OCI-LY7 (cell line): ENCODE data around the gene GGACT. TPM values are rescaled to one million over a fixed set of nuclear protein-coding genes. Genes with fewer than 3 reads are reported as not detected.

Experiments
- BruUV-seq: library from RNA; stranded (reverse); fragments of 400-500 nt; replicated peaks from 2 replicates; lab custom pipeline; 2021; lab: Mats Ljungman, UMichigan
- CTCF ChIA-PET: fragments of 300-600 bp; sonication (Branson Sonifier 250); formaldehyde crosslinking; loops from one replicate; lab custom pipeline; 2022; ENCODE audit warnings: antibody characterized with exemption; ENCODE audit not compliant: unreplicated experiment; lab: Charles Lee
- POLR2A ChIA-PET: fragments of 300-600 bp; sonication (Branson Sonifier 250); formaldehyde crosslinking; loops from one replicate; lab custom pipeline; 2022; ENCODE audit warnings: antibody characterized with exemption; lab: Charles Lee
- DNase-seq: peaks from one replicate; pipeline ENCODE4 v3.0.0-alpha.2; 2015; ENCODE audit warnings: low spot score
- H2AFZ ChIP-seq: fragments of 200-600 bp; sonication (generic), shearing (Covaris generic); 2 replicates; pipeline ENCODE4 v1.6.1; 2014; ENCODE audit warnings: mild to moderate bottlenecking, antibody characterized with exemption, low read length, moderate library complexity
- H3K27ac ChIP-seq: fragments of 200-600 bp; sonication (generic); 2 replicates; pipeline ENCODE4 v1.5.1; 2014; ENCODE audit warnings: mixed run types, low read depth, mild to moderate bottlenecking, moderate library complexity, low read length, inconsistent platforms; ENCODE audit not compliant: poor library complexity, severe bottlenecking
- H3K36me3 ChIP-seq: fragments of 200-600 bp; sonication (generic); 2 replicates; pipeline ENCODE4 v1.6.1; 2014; ENCODE audit warnings: mild to moderate bottlenecking, antibody characterized with exemption, low read length, moderate library complexity, mixed read lengths; ENCODE audit not compliant: insufficient read depth
- H3K4me1 ChIP-seq: fragments of 200-600 bp; sonication (generic); 2 replicates; pipeline ENCODE4 v1.5.1; 2014; ENCODE audit warnings: mild to moderate bottlenecking, low read length; ENCODE audit not compliant: insufficient read depth, poor library complexity, severe bottlenecking
- H3K4me2 ChIP-seq: fragments of 200-600 bp; sonication (generic); 2 replicates; pipeline ENCODE4 v1.6.1; 2014; ENCODE audit warnings: mild to moderate bottlenecking, low read length
- H3K4me3 ChIP-seq: fragments of 200-600 bp; sonication (generic); 2 replicates; pipeline ENCODE4 v1.5.1; 2014; ENCODE audit warnings: mild to moderate bottlenecking, low read depth, low read length; ENCODE audit not compliant: poor library complexity, severe bottlenecking
- H3K79me2 ChIP-seq: fragments of 200-600 bp; sonication (generic); 2 replicates; pipeline ENCODE4 v1.6.1; 2016; ENCODE audit warnings: low read depth, mild to moderate bottlenecking, low read length, moderate library complexity, mixed read lengths; ENCODE audit not compliant: insufficient read depth
- H3K9me2 ChIP-seq: fragments of 200-600 bp; sonication (generic); 2 replicates; pipeline ENCODE4 v1.6.1; 2016; ENCODE audit warnings: mild to moderate bottlenecking, low read length, mixed read lengths; ENCODE audit not compliant: insufficient read depth
- H3K9me3 ChIP-seq: fragments of 200-600 bp; sonication (generic); 2 replicates; pipeline ENCODE4 v1.6.1; 2014; ENCODE audit warnings: mild to moderate bottlenecking, mixed run types, low read length, mixed read lengths
- H4K20me1 ChIP-seq: fragments of 200-600 bp; sonication (generic); 2 replicates; pipeline ENCODE4 v1.6.1; 2014; ENCODE audit warnings: mild to moderate bottlenecking, antibody characterized with exemption, low read length, moderate library complexity, mixed read lengths; ENCODE audit not compliant: insufficient read depth
- EZH2phosphoT487 ChIP-seq: fragments of 200-600 bp; sonication (generic); IDR thresholded peaks from 2 replicates; pipeline ENCODE4 v1.6.1; 2018; ENCODE audit warnings: low read depth, borderline replicate concordance, mild to moderate bottlenecking, mixed run types, antibody characterized with exemption, low read length, moderate library complexity, mixed read lengths
- intact Hi-C: fragments of 100-400 bp; cut with micrococcal nuclease; formaldehyde crosslinking; loops from one replicate; pipeline ENCODE4 v1.10.0; 2022; ENCODE audit not compliant: unreplicated experiment
- total RNA-seq, 2 experiments: library from RNA; depleted of rRNA in 1 of 2; stranded (reverse); fragments of >200 nt in 1 of 2; shearing (Covaris generic) in 1 of 2; gene quantifications; 2 replicates each; pipeline ENCODE4 v1.2.3, GENCODE V29; 2014 to 2022
- TF ChIP-seq, protein P1 (sequence below): fragments of 200-600 bp; sonication (generic); conservative IDR thresholded peaks from 2 replicates; pipeline ENCODE4 v1.5.1; 2014; ENCODE audit warnings: mild to moderate bottlenecking, antibody characterized with exemption, low read length, moderate library complexity, mixed read lengths

The GGACT gene
- total RNA-seq, 2 experiments from 2014 or later = 0.53 to 0.69 TPM

DNA sequence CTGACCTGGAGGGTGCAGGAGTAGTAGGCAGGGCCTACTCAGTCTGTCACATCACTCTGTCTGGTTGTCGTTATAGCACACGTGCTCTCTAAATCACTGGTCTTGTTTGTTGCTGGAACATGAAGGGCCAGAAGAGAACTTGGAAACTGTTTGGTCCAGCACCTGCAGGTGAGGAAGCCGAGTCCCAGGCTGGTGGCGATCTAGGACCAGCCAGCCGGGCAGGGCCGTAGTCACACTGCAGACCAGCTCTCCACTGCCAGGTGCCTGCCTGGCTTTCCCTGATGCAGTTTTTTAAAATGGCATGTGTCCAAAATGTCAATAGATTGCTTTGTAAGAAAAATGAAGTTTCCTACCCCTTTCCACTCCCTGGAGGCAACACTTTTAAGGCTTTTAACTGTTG lies 53.7 kb downstream of the GGACT start:
- no peak overlapping the region for H2AFZ ChIP-seq

DNA sequence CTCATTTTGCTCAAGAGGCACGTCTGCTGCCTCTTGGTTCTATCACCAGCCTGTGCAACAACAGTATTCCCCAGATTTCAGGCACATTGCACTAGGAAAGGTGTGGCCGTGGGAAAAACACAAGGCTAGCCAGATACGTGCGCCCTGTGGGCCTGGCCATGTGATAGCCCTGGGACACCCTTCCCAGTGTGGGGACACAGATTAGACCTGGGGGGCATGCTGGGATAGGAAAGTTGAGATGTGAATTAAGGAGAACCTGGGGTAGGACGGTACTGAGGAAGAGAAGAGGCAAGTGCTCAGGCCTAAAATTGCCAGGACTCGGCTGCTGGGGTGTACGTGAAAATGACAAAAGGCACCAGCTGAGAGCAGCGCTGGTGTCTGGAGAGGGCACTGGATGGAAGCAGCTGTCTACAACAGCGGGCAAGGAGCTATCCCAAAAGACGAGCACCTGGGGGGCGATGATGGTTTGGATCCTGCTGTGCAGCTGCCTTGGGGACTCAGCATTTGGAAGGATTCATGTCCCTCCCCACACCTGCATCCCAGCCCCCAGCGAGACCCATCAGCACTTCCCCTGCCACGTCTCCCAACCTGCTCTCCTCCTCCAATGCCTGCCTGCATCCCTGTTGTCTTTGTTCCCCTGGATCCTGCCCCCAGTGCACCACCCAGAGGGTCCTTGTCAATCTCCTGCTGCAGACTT lies 54.3 kb downstream of the GGACT start:
- Histone ChIP-seq H3K4me2 (no peak overlapping the region), H2AFZ (no peak overlapping the region), H3K9me3 (no peaks in the 10 kb centered on the region), H4K20me1 (no peaks in the 10 kb centered on the region), H3K27ac (no peak overlapping the region), H3K4me1 (no peaks in the 10 kb centered on the region), H3K36me3 (no peaks in the 10 kb centered on the region), H3K79me2 (no peaks in the 10 kb centered on the region), H3K4me3 (no peak overlapping the region), H3K9me2 (no peaks in the 10 kb centered on the region)
- BruUV-seq = no TSS peak
- ChIA-PET CTCF (no interaction called here), POLR2A (no interaction called here)
- TF ChIP-seq, protein P1, sequence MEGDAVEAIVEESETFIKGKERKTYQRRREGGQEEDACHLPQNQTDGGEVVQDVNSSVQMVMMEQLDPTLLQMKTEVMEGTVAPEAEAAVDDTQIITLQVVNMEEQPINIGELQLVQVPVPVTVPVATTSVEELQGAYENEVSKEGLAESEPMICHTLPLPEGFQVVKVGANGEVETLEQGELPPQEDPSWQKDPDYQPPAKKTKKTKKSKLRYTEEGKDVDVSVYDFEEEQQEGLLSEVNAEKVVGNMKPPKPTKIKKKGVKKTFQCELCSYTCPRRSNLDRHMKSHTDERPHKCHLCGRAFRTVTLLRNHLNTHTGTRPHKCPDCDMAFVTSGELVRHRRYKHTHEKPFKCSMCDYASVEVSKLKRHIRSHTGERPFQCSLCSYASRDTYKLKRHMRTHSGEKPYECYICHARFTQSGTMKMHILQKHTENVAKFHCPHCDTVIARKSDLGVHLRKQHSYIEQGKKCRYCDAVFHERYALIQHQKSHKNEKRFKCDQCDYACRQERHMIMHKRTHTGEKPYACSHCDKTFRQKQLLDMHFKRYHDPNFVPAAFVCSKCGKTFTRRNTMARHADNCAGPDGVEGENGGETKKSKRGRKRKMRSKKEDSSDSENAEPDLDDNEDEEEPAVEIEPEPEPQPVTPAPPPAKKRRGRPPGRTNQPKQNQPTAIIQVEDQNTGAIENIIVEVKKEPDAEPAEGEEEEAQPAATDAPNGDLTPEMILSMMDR = no peak
- TF ChIP-seq EZH2phosphoT487 = no peak
- DNase-seq = no peak
- intact Hi-C loops = no loop called here

More for the DNA sequence above, 53.7 kb downstream of the GGACT start:
- Histone ChIP-seq H3K9me3 (no peaks in the 10 kb centered on the region), H3K4me2 (no peak overlapping the region), H3K36me3 (no peaks in the 10 kb centered on the region), H3K9me2 (no peaks in the 10 kb centered on the region), H3K4me3 (no peak overlapping the region), H3K4me1 (no peaks in the 10 kb centered on the region), H3K79me2 (no peaks in the 10 kb centered on the region), H3K27ac (no peak overlapping the region), H4K20me1 (no peaks in the 10 kb centered on the region)
- intact Hi-C loops = no loop called here
- DNase-seq = no peak
- no TSS peak for BruUV-seq
- ChIA-PET POLR2A (no interaction called here), CTCF (no interaction called here)
- no peak for TF ChIP-seq EZH2phosphoT487
- TF ChIP-seq, protein P1 = no peak

DNA sequence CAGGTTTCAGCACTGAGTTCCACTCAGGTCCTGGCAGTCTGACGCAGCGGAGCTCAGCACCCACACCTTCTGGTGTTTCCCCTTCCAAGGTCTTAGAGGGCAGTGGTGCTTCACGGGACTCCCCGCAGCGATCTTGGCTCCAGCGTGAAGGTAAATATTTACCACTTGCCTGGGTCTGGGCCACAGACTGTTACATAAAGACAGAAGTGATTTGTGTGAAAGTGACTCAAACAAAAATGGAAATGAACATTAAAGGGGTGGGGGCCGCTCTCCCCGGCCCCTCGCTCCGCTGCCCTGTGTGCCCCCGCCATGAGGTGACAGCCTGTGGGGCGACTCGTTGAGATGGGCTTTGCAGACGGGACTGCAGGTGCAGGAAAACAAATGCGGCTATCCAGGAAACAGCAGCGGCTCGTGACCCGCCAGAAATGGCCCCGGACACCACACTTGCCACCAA lies 55.0 kb downstream of the GGACT start:
- no peaks in the 10 kb centered on the region for H3K4me1 ChIP-seq
- no peak overlapping the region for H3K4me3 ChIP-seq
- H3K36me3 ChIP-seq = no peaks in the 10 kb centered on the region
- no peak overlapping the region for H2AFZ ChIP-seq
- DNase-seq = no peak
- no peak for TF ChIP-seq EZH2phosphoT487
- TF ChIP-seq, protein P1 = no peak
- no peaks in the 10 kb centered on the region for H3K9me3 ChIP-seq
- ChIA-PET CTCF (no interaction called here), POLR2A (no interaction called here)
- no peaks in the 10 kb centered on the region for H3K79me2 ChIP-seq
- intact Hi-C loops = no loop called here
- no peaks in the 10 kb centered on the region for H3K9me2 ChIP-seq
- no peaks in the 10 kb centered on the region for H4K20me1 ChIP-seq
- no TSS peak for BruUV-seq
- H3K27ac ChIP-seq = no peak overlapping the region
- no peak overlapping the region for H3K4me2 ChIP-seq
